ENCODE measurements around the gene LCAT. TPM values are rescaled to one million over a fixed set of nuclear protein-coding genes. Genes with fewer than 3 reads are reported as not detected.

LCAT gene
- total and polyA plus RNA-seq, 2 donors (not counting 1 experiment from before 2014, with no cell fraction given), result 7.6 to 16.3 TPM

Other genes starting within 250 kb of the LCAT start
- gene GFOD2, start 224.8 kb downstream of the LCAT start, total RNA-seq, result 18.1 and 18.2 TPM in 2 replicates
- gene GFOD2, start 224.8 kb downstream of the LCAT start, polyA plus RNA-seq, result 9.5 and 11.9 TPM in 2 replicates
- gene RANBP10, start 137.6 kb downstream of the LCAT start, total RNA-seq, result 32.2 and 33.1 TPM in 2 replicates
- gene RANBP10, start 137.6 kb downstream of the LCAT start, polyA plus RNA-seq, result 26.8 and 29.0 TPM in 2 replicates
- gene TSNAXIP1, start 137.2 kb downstream of the LCAT start, total RNA-seq, result 1.1 and 1.2 TPM in 2 replicates
- gene TSNAXIP1, start 137.2 kb downstream of the LCAT start, polyA plus RNA-seq, result 0.97 and 1.2 TPM in 2 replicates
- 42.7 and 44.0 TPM in 2 replicates for gene THAP11, start 101.8 kb downstream of the LCAT start, total RNA-seq
- 12.0 and 24.4 TPM in 2 replicates for gene THAP11, start 101.8 kb downstream of the LCAT start, polyA plus RNA-seq
- gene NUTF2, start 97.2 kb downstream of the LCAT start, total RNA-seq, result 42.8 and 50.1 TPM in 2 replicates
- gene NUTF2, start 97.2 kb downstream of the LCAT start, polyA plus RNA-seq, result 39.6 and 87.3 TPM in 2 replicates
- gene CENPT, start 96.4 kb downstream of the LCAT start, total RNA-seq, result 75.0 and 82.7 TPM in 2 replicates
- gene CENPT, start 96.4 kb downstream of the LCAT start, polyA plus RNA-seq, result 165 and 169 TPM in 2 replicates
- gene EDC4, start 71.1 kb downstream of the LCAT start, total RNA-seq, result 83.3 and 95.1 TPM in 2 replicates
- gene EDC4, start 71.1 kb downstream of the LCAT start, polyA plus RNA-seq, result 84.5 and 92.0 TPM in 2 replicates
- 2.1 and 2.8 TPM in 2 replicates for gene NRN1L, start 59.2 kb downstream of the LCAT start, total RNA-seq
- gene NRN1L, start 59.2 kb downstream of the LCAT start, polyA plus RNA-seq, result 4.1 and 4.2 TPM in 2 replicates
- gene PSKH1, start 50.9 kb downstream of the LCAT start, total RNA-seq, result 29.1 TPM in 2 replicates
- gene PSKH1, start 50.9 kb downstream of the LCAT start, polyA plus RNA-seq, result 13.0 and 20.1 TPM in 2 replicates
- 5.8 and 8.1 TPM in 2 replicates for gene CTRL, start 12.3 kb downstream of the LCAT start, total RNA-seq
- gene CTRL, start 12.3 kb downstream of the LCAT start, polyA plus RNA-seq, result 17.8 and 19.0 TPM in 2 replicates
- gene PSMB10, start 7.3 kb downstream of the LCAT start, total RNA-seq, result 167 and 176 TPM in 2 replicates
- gene PSMB10, start 7.3 kb downstream of the LCAT start, polyA plus RNA-seq, result 127 and 176 TPM in 2 replicates
- 42.2 and 43.8 TPM in 2 replicates for gene SLC12A4, start 24.5 kb upstream of the LCAT start, total RNA-seq
- gene SLC12A4, start 24.5 kb upstream of the LCAT start, polyA plus RNA-seq, result 20.2 and 34.0 TPM in 2 replicates
- 2.0 and 2.6 TPM in 2 replicates for gene DPEP3, start 36.4 kb upstream of the LCAT start, total RNA-seq
- 1.9 and 3.1 TPM in 2 replicates for gene DPEP3, start 36.4 kb upstream of the LCAT start, polyA plus RNA-seq
- gene DPEP2, start 55.4 kb upstream of the LCAT start, total RNA-seq, result 122 and 123 TPM in 2 replicates
- gene DPEP2, start 55.4 kb upstream of the LCAT start, polyA plus RNA-seq, result 150 and 169 TPM in 2 replicates
- not detected in 2 replicates for gene DPEP2NB, start 71.8 kb upstream of the LCAT start, total RNA-seq
- not detected in 2 replicates for gene DPEP2NB, start 71.8 kb upstream of the LCAT start, polyA plus RNA-seq
- 19.2 and 20.2 TPM in 2 replicates for gene DDX28, start 79.1 kb upstream of the LCAT start, total RNA-seq
- 6.4 and 8.0 TPM in 2 replicates for gene DDX28, start 79.1 kb upstream of the LCAT start, polyA plus RNA-seq
- gene DUS2, start 79.2 kb upstream of the LCAT start, total RNA-seq, result 61.1 and 69.1 TPM in 2 replicates
- gene DUS2, start 79.2 kb upstream of the LCAT start, polyA plus RNA-seq, result 93.0 and 98.9 TPM in 2 replicates
- 115 TPM in 2 replicates for gene NFATC3, start 141.2 kb upstream of the LCAT start, total RNA-seq
- 33.4 and 42.7 TPM in 2 replicates for gene NFATC3, start 141.2 kb upstream of the LCAT start, polyA plus RNA-seq

Measured in B cell (primary cell).